ENCODE results near the gene XG.

DNA sequence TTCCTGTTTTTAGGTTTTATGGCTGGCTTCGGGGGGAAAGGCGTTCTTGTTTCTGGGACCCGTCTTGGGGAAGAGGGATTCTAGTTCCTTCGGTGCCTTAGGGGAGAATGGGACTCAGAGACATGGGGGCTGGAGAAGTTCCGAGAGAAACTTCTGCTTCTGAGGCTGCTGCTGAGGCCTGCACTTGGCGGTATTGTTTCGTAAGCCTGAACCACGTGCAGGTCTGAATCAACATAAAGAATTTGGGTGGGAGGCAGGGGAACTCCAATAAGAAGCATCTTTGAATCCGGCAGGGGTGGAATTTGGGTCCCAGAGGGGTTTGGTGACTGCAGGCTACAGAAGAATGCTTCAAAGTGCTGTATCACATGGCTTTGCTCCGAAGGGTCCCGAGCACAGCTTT is 15.1 kb downstream of the XG start:
- TF ChIP-seq, protein P1, sequence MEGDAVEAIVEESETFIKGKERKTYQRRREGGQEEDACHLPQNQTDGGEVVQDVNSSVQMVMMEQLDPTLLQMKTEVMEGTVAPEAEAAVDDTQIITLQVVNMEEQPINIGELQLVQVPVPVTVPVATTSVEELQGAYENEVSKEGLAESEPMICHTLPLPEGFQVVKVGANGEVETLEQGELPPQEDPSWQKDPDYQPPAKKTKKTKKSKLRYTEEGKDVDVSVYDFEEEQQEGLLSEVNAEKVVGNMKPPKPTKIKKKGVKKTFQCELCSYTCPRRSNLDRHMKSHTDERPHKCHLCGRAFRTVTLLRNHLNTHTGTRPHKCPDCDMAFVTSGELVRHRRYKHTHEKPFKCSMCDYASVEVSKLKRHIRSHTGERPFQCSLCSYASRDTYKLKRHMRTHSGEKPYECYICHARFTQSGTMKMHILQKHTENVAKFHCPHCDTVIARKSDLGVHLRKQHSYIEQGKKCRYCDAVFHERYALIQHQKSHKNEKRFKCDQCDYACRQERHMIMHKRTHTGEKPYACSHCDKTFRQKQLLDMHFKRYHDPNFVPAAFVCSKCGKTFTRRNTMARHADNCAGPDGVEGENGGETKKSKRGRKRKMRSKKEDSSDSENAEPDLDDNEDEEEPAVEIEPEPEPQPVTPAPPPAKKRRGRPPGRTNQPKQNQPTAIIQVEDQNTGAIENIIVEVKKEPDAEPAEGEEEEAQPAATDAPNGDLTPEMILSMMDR (IDR thresholded peaks at IDR 0.05; ENCODE audit: low read length) = no peak
- TF ChIP-seq EZH2 (optimal IDR thresholded peaks at IDR 0.05; ENCODE audit: low read depth, low read length) (no peak), EZH2phosphoT487 (IDR thresholded peaks at IDR 0.05; ENCODE audit: low read length) (no peak)
